ENCODE data around the gene BTBD7. TPM values are rescaled to one million over a fixed set of nuclear protein-coding genes. Genes with fewer than 3 reads are reported as not detected.

The BTBD7 gene
- total and polyA plus RNA-seq, 9 of the 15 experiments (the other 6 are each of a cell fraction or from before 2014, with no cell fraction given): 2.5 to 12.9 (median 6.2) TPM

DNA sequence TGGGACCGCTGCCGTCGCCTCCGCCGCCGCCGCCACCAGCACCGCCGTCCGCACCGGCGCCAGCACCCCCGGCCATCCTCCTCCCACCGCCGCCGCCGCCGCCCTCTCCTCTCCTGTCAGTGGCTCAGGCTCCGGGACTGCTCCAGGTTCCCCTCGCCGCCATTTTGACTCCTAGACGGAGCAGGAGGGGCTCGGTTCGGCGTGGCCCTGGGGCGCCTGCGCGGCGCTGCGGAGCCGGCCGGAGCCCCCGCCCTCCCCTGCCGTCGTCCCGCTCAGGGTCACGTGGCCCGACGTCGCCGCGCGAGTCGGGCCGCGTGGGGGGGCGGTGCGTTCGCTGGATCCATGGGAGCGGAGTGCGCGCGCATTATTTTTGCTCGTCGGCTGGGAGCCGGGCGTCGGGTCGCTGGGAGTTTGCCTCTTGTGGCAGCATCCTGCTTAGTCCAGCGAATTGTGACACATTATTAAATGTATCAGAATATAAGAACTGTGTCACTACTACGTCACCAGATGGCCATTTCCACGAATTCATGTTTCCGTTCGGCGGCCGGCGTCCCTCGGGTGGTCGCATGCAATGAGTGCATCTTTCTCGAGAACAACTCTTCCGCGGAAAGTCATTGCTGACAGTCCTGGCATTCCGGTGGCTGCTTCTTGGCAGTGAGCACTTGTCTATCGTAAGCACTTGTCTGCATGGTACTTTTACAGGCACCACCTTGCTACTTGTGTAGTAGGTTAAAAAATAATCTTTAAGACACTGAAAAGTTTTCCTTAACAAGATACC is at the start of gene BTBD7 (continued):
- TF ChIP-seq ZNF511 (CRISPR knock-in tag; IDR thresholded peaks at IDR 0.05): peak; percentile 16; the same call in 1 of the 2 replicates
- peak; percentile 89 for TF ChIP-seq POLR2G (IDR thresholded peaks at IDR 0.05; ENCODE audit: low read depth, low read length)
- peak; percentile 39 for TF ChIP-seq NFIC (IDR thresholded peaks at IDR 0.05)
- TF ChIP-seq USF2 (CRISPR knock-in tag; IDR thresholded peaks at IDR 0.05): peak; percentile 91
- TF ChIP-seq STAT5A (IDR thresholded peaks at IDR 0.05; ENCODE audit: borderline replicate concordance, low read length): no peak
- TF ChIP-seq MAZ (CRISPR knock-in tag; conservative IDR thresholded peaks at IDR 0.05 in 1 of 2, IDR thresholded peaks at IDR 0.05 in 1 of 2): peak; percentile 40 to 85; a peak in 3 of 4 replicates
- peak; percentile 61; the same call in 1 of the 2 replicates for TF ChIP-seq CREM (IDR thresholded peaks at IDR 0.05; ENCODE audit: low read depth)
- no peak for TF ChIP-seq SMARCE1 (IDR thresholded peaks at IDR 0.05)
- no peak for TF ChIP-seq ZNF354B (CRISPR knock-in tag; IDR thresholded peaks at IDR 0.05)
- TF ChIP-seq, protein P1, sequence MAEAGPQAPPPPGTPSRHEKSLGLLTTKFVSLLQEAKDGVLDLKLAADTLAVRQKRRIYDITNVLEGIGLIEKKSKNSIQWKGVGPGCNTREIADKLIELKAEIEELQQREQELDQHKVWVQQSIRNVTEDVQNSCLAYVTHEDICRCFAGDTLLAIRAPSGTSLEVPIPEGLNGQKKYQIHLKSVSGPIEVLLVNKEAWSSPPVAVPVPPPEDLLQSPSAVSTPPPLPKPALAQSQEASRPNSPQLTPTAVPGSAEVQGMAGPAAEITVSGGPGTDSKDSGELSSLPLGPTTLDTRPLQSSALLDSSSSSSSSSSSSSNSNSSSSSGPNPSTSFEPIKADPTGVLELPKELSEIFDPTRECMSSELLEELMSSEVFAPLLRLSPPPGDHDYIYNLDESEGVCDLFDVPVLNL (CRISPR knock-in tag; IDR thresholded peaks at IDR 0.05; ENCODE audit: low read depth): no peak
- TF ChIP-seq TEAD1 (CRISPR knock-in tag; IDR thresholded peaks at IDR 0.05): 0 out of 4 replicates have a peak, but pooled peaks of 1 of the 2 experiments have one; percentile 20
- TF ChIP-seq RAD21 (CRISPR knock-in tag; conservative IDR thresholded peaks at IDR 0.05 in 1 of 2, IDR thresholded peaks at IDR 0.05 in 1 of 2): no peak
- no peak for TF ChIP-seq ZNF551 (CRISPR knock-in tag; IDR thresholded peaks at IDR 0.05)
- TF ChIP-seq, protein P2, sequence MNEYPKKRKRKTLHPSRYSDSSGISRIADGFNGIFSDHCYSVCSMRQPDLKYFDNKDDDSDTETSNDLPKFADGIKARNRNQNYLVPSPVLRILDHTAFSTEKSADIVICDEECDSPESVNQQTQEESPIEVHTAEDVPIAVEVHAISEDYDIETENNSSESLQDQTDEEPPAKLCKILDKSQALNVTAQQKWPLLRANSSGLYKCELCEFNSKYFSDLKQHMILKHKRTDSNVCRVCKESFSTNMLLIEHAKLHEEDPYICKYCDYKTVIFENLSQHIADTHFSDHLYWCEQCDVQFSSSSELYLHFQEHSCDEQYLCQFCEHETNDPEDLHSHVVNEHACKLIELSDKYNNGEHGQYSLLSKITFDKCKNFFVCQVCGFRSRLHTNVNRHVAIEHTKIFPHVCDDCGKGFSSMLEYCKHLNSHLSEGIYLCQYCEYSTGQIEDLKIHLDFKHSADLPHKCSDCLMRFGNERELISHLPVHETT (CRISPR knock-in tag; conservative IDR thresholded peaks at IDR 0.05 in 1 of 2, IDR thresholded peaks at IDR 0.05 in 1 of 2): 0 out of 4 replicates have a peak, but pooled peaks of 1 of the 2 experiments have one; percentile 34
- peak; percentile 91 to 92 for TF ChIP-seq NRF1 (conservative IDR thresholded peaks at IDR 0.05 in 1 of 2, IDR thresholded peaks at IDR 0.05 in 1 of 2)
- no peak for TF ChIP-seq RNF219 (CRISPR knock-in tag; IDR thresholded peaks at IDR 0.05)
- TF ChIP-seq NFATC3 (IDR thresholded peaks at IDR 0.05): no peak
- peak in 1 of 2 experiments; percentile 47; a peak in 1 of 4 replicates for TF ChIP-seq SIN3A (IDR thresholded peaks at IDR 0.05; ENCODE audit: borderline replicate concordance in 2 of 2, control insufficient read depth in 1 of 2, low read depth in 2 of 2, low read length in 2 of 2)
- peak; percentile 63 to 93 (median 87) for TF ChIP-seq YY1 (IDR thresholded peaks at IDR 0.05; ENCODE audit: borderline replicate concordance in 1 of 3, control insufficient read depth in 1 of 3, extremely low read depth in 1 of 3, insufficient read depth in 3 of 3, insufficient read length in 1 of 3, insufficient replicate concordance in 2 of 3, low read depth in 1 of 3, low read length in 2 of 3)

All from K562 (cell line).